ENCODE measurements around the gene ARID3A.

- TF ChIP-seq CTCF (conservative IDR thresholded peaks at IDR 0.05; ENCODE audit: low read length): no peak
- TF ChIP-seq EZH2phosphoT487 (IDR thresholded peaks at IDR 0.05; ENCODE audit: borderline replicate concordance, low read depth, low read length): no peak
Measured at GRCh38 chr19:991174-991931, 65.5 kb downstream of the ARID3A start.
